Femur (tissue), 1 donor: ENCODE results near the gene TGFA.
A peak's percentile ranks its signal among the peaks of the same experiment; 100 is the strongest.

Experiments used
- DNase-seq: peaks from one replicate; pipeline ENCODE4 v3.0.0-alpha.2; 2017

TGFA gene

DNA sequence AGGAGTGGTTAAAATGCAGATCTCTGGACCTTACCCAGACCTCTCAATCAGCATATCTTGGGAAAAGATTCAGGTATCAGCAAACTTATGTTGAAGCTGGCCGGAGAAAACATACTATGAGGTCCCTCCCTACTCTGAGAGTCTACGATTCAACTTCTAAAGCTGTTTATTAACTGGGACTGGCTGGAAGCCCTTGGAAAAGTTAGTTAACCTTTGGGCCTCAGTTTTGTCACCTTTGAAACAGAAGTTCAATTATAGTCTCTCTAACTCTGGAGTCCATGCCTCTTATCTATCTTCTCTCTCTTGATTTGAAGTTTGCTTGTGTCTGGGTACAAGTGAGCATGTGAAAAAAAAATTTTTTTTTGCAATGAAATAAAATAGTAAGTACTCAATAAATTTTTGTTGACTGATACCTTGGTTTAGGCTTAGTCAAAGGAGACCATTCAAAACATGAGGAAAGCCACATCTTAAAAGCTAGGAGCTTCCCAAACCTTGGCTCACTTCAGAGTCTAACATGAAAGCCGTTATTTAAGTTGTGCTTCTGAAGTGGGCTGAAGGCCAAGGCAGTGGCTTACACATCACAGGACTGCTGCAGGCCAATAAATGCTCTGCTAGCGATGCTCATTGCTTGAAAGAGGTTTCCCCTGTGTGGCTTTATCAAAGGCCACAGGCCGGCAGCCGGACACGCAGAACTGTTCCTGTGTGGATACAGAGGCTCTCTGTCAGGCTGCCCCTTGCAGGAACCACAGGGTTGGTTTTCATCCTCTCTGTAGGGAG is 141.1 kb downstream of the TGFA start:
- peak; percentile 62 for DNase-seq

- DNase-seq = no peak
These were observed 142.0 kb downstream of the TGFA start for GRCh38 chr2:70411483-70412125.

DNA sequence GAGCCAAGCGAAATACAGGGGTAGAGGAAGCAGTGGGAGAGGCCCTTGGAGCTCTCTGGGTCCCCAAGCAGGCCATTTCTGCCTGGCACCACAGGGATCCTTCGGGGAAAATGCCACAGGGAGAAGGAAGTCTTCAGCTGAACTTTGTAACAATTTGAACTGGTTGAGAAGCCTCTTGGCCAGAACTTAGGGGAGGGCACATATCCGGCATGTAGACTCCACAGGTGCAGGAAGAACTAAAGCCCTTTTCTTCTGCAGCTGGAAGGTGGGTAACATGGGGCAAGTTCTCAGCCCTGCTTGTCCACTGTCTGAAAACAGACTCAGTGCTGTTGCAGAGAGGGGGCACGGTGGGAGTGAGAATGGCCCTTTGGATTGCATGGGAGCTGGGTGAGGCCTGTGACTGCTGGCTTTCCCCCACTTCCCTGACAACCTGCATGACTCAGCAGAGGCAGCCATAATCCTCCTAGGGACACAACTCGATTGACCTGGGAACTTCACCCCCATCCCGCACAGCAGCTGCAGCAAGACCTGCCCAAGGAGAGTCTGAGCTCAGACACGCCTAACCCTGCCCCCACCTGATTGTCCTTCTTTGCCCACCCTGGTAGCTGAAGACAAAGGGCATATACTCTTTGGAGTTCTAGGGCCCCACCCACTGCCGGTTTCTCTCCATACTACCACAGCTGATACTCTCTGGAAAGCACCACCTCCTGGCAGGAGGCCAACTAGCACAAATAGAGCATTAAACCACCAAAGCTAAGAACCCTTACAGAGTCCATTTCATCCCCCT is 150.2 kb downstream of the TGFA start:
- DNase-seq = no peak

DNA sequence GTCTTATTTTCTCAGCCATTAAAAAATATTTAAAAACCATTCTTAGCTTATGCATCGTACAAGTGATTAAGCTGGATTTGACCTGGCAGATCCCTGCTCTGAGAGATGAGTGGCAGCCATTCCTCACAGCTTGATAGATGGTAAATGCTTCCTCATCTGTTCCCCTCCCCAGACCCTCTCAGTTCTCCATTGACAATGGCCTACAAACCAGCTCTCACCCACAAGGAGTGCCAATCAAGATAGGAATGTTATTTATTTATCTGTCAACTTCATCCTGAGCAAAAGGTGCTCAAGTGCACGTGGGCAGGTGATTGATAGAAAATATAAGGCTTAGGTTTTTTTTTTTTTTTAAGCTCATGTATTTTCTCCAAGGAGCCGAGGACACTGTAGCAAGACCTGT is 153.1 kb downstream of the TGFA start:
- no peak for DNase-seq

- DNase-seq = no peak
These were observed 154.6 kb downstream of the TGFA start for GRCh38 chr2:70399046-70399445.
